Stimulated activated CD8-positive, alpha-beta memory T cell treated with anti-CD3 and anti-CD28 coated beads, Interleukin-12 subunit alpha, Interleukin-12 subunit beta, amount 100 ng/mL, for 4 hours (primary cell): ENCODE measurements around the gene SCN8A.
"Not testable (repeated sequence)": the region's sequence is repeated elsewhere in the genome, so short reads cannot be mapped to it uniquely, and the experiment has no call there.

Experiments
- DNase-seq: peaks from one replicate; pipeline ENCODE4 v3.0.0-alpha.2; 2020; ENCODE audit warnings: low read depth

SCN8A gene

GRCh38 chr12:51773145-51773869, 182.3 kb downstream of the SCN8A start:
- DNase-seq, result no peak

- no peak for DNase-seq
Measured at GRCh38 chr12:51774933-51775332, 183.9 kb downstream of the SCN8A start.

GRCh38 chr12:51777457-51777856, 186.4 kb downstream of the SCN8A start:
- DNase-seq, result no peak

GRCh38 chr12:51777973-51778372, 186.9 kb downstream of the SCN8A start:
- no peak for DNase-seq

GRCh38 chr12:51779876-51780275, 188.8 kb downstream of the SCN8A start:
- DNase-seq, result no peak

GRCh38 chr12:51784688-51785087, 193.7 kb downstream of the SCN8A start:
- no peak for DNase-seq

- DNase-seq, result no peak
Measured at GRCh38 chr12:51785906-51786305, 194.9 kb downstream of the SCN8A start.

GRCh38 chr12:51788876-51789275, 197.8 kb downstream of the SCN8A start:
- DNase-seq, result no peak

- DNase-seq, result no peak
Measured at GRCh38 chr12:51792417-51792816, 201.4 kb downstream of the SCN8A start.

GRCh38 chr12:51793201-51793600, 202.2 kb downstream of the SCN8A start:
- no peak for DNase-seq

- DNase-seq, result no peak
Measured at GRCh38 chr12:51797301-51797700, 206.3 kb downstream of the SCN8A start.

- DNase-seq, result not testable (repeated sequence)
Measured at GRCh38 chr12:51798051-51798450, 207.0 kb downstream of the SCN8A start.

GRCh38 chr12:51798501-51798900, 207.5 kb downstream of the SCN8A start:
- no peak for DNase-seq

GRCh38 chr12:51801027-51801426, 210.0 kb downstream of the SCN8A start:
- DNase-seq, result no peak

- DNase-seq, result no peak
Measured at GRCh38 chr12:51806896-51807295, 215.9 kb downstream of the SCN8A start.

GRCh38 chr12:51809193-51809592, 218.2 kb downstream of the SCN8A start:
- no peak for DNase-seq

- no peak for DNase-seq
Measured at GRCh38 chr12:51811203-51812202, 220.5 kb downstream of the SCN8A start.

- no peak for DNase-seq
Measured at GRCh38 chr12:51812871-51813270, 221.8 kb downstream of the SCN8A start.

- no peak for DNase-seq
Measured at GRCh38 chr12:51813931-51814310, 222.9 kb downstream of the SCN8A start.

- peak; percentile 55 for DNase-seq
Measured at GRCh38 chr12:51814311-51815088, 223.5 kb downstream of the SCN8A start.

GRCh38 chr12:51815571-51815970, 224.5 kb downstream of the SCN8A start:
- DNase-seq, result no peak
